ENCODE results near the gene TNFRSF17. TPM values are rescaled to one million over a fixed set of nuclear protein-coding genes. Genes with fewer than 3 reads are reported as not detected.

The TNFRSF17 gene
- not detected in 2 replicates for total RNA-seq

GRCh38 chr16:11964761-11965551 is at the start of gene TNFRSF17:
Gene TNFRSF17, plus strand, starts transcription at chr16:11965210. Its CDS starts 115 bp downstream, at chr16:11965325.

GRCh38 chr16:11915644-11916523 is 49.1 kb upstream of the TNFRSF17 start, which contains the start of gene GSPT1:
Gene GSPT1, minus strand, starts transcription at chr16:11915956. Its CDS starts 236 bp downstream, at chr16:11915720.

DNA sequence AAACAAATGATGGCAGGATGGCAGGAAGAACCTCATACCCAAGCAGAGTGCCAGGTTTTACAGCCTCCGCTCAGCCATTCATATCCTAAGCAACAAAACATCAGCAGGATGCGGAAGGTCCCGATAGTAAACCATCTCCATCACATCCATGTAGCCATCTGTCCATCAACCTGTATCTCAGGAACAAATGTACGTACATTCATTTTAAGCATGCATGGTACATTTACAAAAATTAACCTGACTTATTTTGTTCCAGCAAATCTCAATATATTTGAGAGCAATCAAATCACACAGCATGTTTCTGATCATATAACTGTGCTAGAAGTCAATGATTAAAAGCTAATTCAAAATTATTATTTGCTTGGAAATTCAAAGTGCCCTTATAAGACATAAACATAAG is 23.1 kb upstream of the TNFRSF17 start, which contains the start of gene NPIPB2:
Gene NPIPB2 (minus strand): TSS at position 101 of the 400 bp plus-strand sequence. CDS start 0 bp downstream, at position 101.

Other genes starting within 250 kb of the TNFRSF17 start
- 27.1 and 36.1 TPM in 2 replicates for gene TXNDC11, start 222.4 kb upstream of the TNFRSF17 start, total RNA-seq
- gene ZC3H7A, start 168.0 kb upstream of the TNFRSF17 start, total RNA-seq = 14.7 and 26.7 TPM in 2 replicates
- 35.7 and 53.8 TPM in 2 replicates for gene RSL1D1, start 113.7 kb upstream of the TNFRSF17 start, total RNA-seq
- 33.5 and 63.9 TPM in 2 replicates for gene GSPT1, start 49.3 kb upstream of the TNFRSF17 start, total RNA-seq
- gene NPIPB2, start 23.2 kb upstream of the TNFRSF17 start, total RNA-seq = 2.8 and 5.8 TPM in 2 replicates
- 3.7 and 21.0 TPM in 2 replicates for gene SNX29, start 11.5 kb downstream of the TNFRSF17 start, total RNA-seq